G401.6 (cell line): ENCODE data around the gene AARS2.

Experiments
- FAIRE-seq: peaks from 2 replicates; lab custom pipeline; 2012; peaks lifted over from hg19 to GRCh38; lab: Jason Lieb, UNC

The AARS2 gene

GRCh38 chr6:44300292-44300823 lies 12.8 kb downstream of the AARS2 start:
- no peak for FAIRE-seq

- no peak for FAIRE-seq
Observed at GRCh38 chr6:44298864-44299263, 14.3 kb downstream of the AARS2 start.

GRCh38 chr6:44298055-44298803 lies 14.9 kb downstream of the AARS2 start:
- FAIRE-seq, result no peak

GRCh38 chr6:44297063-44298038 lies 15.8 kb downstream of the AARS2 start:
- FAIRE-seq, result no peak

DNA sequence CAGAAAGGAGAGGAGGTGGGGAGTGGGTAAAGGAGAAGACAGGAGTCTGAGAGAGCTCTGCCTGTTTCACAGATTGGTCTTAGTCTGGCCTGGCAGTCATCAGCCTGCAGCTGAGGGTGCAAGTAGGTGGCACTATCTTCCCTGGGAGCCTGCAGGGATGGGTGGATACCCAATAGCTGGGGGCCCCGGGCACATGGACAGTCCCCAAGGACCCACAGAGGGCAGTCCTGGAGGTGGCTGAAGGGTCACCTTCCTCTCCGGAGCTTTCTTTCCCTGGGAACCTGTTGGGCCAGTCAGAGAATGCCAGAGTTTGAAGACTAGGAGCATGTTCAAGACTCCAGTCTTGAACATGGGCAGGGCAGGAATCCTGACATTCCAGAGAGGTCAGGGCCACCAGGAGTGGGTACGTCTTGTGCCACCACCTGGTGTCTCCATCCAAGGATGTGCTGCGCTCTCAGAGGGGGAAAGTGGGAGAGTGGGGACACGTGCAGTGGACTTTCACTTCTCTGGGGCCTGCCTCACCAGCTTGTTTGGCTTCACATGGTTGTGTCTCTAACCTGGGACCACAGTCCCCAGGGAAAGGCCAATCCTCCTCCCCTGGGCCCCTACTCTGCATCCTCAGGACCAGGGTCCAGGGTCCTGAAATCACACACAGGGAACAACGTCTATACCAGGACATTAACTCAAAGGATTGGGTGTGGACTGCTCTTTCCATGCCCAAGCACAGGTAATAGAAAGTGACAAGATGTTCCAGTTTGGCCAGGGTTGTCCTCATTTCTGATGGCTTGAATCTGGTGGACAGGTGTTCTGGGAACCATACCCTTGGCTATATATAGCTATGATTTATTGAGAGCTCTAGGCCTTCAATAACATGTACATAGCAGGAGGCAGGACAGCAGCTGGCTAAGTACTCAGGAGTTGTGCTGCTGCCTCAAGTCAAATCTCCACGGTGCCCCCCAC lies 18.0 kb downstream of the AARS2 start:
- no peak for FAIRE-seq

DNA sequence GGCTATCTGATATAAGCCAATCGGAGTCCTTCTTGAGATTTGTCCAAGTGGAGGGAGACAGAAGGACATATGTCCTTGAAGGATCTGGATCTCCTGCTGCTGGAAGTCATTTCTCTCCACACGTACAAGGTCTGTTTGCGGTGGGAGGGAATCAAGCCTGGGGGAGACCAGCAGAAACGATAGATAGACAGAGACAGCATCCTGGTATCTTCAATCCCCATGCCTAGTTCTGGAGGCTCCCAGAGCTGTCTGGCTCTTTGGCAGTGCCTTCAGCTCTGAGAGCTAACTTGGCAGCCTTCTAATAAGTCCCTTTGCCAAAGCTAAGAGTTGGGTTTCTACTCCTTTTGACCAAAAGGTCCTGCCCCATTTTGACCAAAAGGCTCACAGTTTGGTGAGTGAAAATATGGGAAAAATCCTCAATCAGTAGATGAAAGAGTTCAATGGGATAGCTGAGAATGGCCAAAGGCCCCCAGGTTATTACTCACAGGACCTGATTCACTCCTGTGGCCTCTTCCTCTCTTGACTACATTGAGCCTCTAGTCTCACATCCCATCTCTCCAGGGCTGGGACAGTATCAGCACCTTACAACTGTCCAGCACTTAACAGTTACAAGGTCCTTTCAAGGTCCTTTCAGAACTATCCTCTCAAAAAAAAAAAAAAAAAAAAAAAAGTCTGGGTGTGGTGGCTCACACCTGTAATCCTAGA lies 20.3 kb downstream of the AARS2 start:
- FAIRE-seq, result no peak

DNA sequence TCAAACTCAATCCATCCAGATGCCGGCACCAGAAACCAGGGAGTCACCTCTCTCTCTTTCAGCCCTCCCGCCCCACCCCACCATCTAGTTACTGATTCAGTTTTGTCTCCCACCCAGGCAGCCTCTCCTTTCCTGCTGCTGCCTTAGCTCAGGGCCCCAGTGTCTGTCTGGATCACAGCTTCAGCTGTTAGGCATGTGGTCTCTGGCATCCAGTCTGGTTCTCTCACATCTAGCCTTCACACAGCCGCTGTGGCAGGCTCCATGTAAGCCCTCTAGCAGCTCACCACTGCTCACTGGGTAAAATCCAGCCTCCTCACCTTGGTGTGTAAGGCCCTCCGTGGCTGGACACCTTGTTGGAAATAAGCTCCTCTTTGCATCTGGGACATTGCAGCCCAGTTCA lies 21.3 kb downstream of the AARS2 start:
- FAIRE-seq, result no peak

GRCh38 chr6:44289726-44290260 lies 23.4 kb downstream of the AARS2 start:
- no peak for FAIRE-seq

GRCh38 chr6:44286747-44287146 lies 26.4 kb downstream of the AARS2 start:
- no peak for FAIRE-seq

DNA sequence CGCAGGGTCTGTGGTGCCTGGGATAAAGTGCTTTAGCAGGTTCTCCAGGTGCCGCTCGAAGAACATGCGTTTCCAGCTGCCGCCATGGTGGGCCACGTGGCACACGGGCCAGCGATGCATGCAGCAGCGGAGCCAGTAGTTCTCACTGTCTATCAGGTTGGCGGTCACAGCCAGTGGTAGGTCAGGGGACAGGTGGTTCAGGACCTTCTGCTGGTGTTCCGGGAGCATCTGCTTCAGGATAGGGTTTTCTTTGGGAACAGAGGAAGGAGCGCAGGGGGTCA lies 26.9 kb downstream of the AARS2 start:
- no peak for FAIRE-seq

- FAIRE-seq, result no peak
Observed at GRCh38 chr6:44285552-44286284, 27.4 kb downstream of the AARS2 start.

DNA sequence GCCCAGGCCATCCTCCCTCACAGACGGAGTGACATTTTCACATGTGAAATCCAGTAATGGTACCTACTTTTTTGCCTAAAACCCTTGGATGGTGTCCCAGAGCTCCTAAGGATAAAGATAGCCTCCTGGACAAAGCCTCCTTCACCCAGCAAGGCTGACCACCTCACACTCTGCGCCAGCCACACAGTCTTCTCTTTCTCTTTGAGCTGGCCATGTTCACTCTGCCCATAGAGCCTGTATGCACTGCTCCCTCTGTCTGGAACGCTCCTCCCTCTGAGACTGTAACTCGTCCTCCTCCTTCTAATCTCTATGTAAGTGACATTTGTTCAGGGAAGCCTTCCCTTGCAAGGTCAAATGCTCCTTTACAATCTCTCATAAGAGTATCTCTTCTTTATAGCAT lies 28.3 kb downstream of the AARS2 start:
- no peak for FAIRE-seq

- FAIRE-seq, result no peak
Observed at GRCh38 chr6:44284121-44284520, 29.0 kb downstream of the AARS2 start.

GRCh38 chr6:44278774-44279697 lies 34.1 kb downstream of the AARS2 start:
- FAIRE-seq, result no peak

- no peak for FAIRE-seq
Observed at GRCh38 chr6:44278315-44278714, 34.8 kb downstream of the AARS2 start.

GRCh38 chr6:44277763-44278162 lies 35.4 kb downstream of the AARS2 start:
- FAIRE-seq, result no peak

DNA sequence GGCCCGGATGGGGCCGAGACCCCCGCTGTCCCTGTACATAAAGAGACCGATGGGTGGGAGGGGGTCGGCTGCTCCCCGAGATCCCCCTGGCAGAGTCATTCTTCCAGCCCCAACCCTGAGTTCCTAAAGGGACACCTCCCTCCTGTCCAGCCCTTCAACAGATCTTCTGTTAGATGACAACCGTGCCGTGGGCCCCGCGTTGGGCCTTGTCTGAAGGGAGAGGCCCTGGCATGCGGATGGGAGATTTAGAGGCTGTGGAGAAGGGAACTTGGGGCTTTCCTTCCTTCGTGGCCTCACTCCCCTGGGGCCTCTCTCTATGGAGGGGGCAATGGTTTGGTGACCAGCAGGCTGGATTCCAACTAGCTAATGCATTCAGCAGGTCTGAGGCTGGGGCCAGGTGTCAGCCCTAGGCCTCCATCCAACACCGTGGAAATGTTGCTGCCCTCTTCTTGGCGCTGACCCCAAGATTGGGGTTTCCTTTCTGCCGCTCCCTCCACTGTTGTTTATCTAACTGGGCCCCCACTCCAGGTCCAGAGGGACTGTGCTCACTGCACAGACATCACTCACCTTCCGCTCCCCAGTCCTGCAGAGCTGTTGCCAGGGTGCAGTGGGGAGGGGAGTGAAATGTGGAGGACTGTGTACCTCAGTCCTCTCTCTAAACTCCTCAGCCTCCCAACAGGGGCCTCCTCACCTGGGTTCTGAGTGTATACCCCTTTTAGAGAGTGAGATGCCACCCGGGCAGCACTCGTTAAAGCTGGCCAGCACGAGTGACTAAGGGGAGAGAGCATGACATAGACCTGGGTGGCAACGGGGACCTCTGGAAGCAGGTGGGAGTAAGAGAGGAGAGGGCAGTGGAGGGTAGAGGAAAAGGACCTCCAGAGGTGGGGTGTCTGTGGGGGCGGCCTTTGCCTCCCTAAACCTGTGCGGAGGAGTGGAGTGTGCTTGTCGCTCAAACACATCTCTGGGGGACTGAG lies 36.2 kb downstream of the AARS2 start:
- no peak for FAIRE-seq
